Lung (tissue), 12 donors: ENCODE data around the gene PTCSC3. TPM values are rescaled to one million over a fixed set of nuclear protein-coding genes. Genes with fewer than 3 reads are reported as not detected.
A peak's percentile ranks its signal among the peaks of the same experiment; 100 is the strongest.
"Not testable (repeated sequence)": the region's sequence is repeated elsewhere in the genome, so short reads cannot be mapped to it uniquely, and the experiment has no call there.

Experiments
- ATAC-seq: fragments of 200-7000 bp; cut with Tn5 transposase; one replicate; pipeline ENCODE4 v1.9.1; 2020; ENCODE audit warnings: moderate number of reproducible peaks; ENCODE audit not compliant: insufficient read depth, low FRiP score
- DNase-seq, 3 donors: peaks; one replicate each; pipeline ENCODE4 v3.0.0-alpha.2; 2013 to 2017
- H3K27ac ChIP-seq, 2 donors: one replicate each; pipeline ENCODE4 v1.5.1; 2013; ENCODE audit warnings: mild to moderate bottlenecking in 2 of 2, moderate library complexity in 2 of 2, control low read depth in 1 of 2, inconsistent platforms in 1 of 2, low read depth in 1 of 2, low read length in 1 of 2
- H3K27me3 ChIP-seq, 3 donors: one replicate each; pipeline ENCODE4 v1.5.1; 2013; ENCODE audit warnings: low read length in 2 of 3; ENCODE audit not compliant: control insufficient read depth in 3 of 3, insufficient read depth in 3 of 3
- H3K36me3 ChIP-seq, 4 donors: one replicate each; pipeline ENCODE4 v1.5.1; 2013; ENCODE audit warnings: low read length in 4 of 4, mild to moderate bottlenecking in 1 of 4, moderate library complexity in 1 of 4; ENCODE audit not compliant: control insufficient read depth in 4 of 4, insufficient read depth in 4 of 4
- H3K4me1 ChIP-seq, 5 donors: one replicate each; pipeline ENCODE4 v1.5.1; 2013; ENCODE audit warnings: low read length in 5 of 5, mild to moderate bottlenecking in 2 of 5, moderate library complexity in 1 of 5; ENCODE audit not compliant: control insufficient read depth in 5 of 5, insufficient read depth in 5 of 5
- H3K4me3 ChIP-seq: one replicate; pipeline ENCODE4 v1.5.1; 2013; ENCODE audit warnings: mild to moderate bottlenecking, control low read depth, moderate library complexity
- H3K9ac ChIP-seq, 2 donors: one replicate each; pipeline ENCODE4 v1.5.1; 2013; ENCODE audit warnings: low read length in 2 of 2, control low read depth in 1 of 2; ENCODE audit not compliant: insufficient read depth in 1 of 2
- H3K9me3 ChIP-seq, 4 donors: one replicate each; pipeline ENCODE4 v1.5.1; 2013; ENCODE audit warnings: low read length in 3 of 4, mild to moderate bottlenecking in 1 of 4, moderate library complexity in 1 of 4; ENCODE audit not compliant: control insufficient read depth in 4 of 4, insufficient read depth in 3 of 4
- CTCF ChIP-seq: IDR thresholded peaks from 2 replicates; pipeline ENCODE4 v1.5.1; 2012; ENCODE audit warnings: mild to moderate bottlenecking; ENCODE audit errors: control extremely low read depth, extremely low read depth
- WGBS, 2 donors: extraction: QIAGEN DNeasy Blood & Tissue Kit; methylation state at CpG; one replicate each; pipeline ENCODE4 v1.1.7; 2013; 5-methylcytosine and 5-hydroxymethylcytosine counted together
- polyA plus RNA-seq, 2 donors: library from polyadenylated mRNA; stranded (reverse); fragments of 200-250 nt; gene quantifications; one replicate each; pipeline ENCODE4 v1.2.1, GENCODE V29; 2013
- total RNA-seq, 2 donors: library from RNA; depleted of rRNA in 1 of 2; stranded (reverse); fragments of >200 nt in 1 of 2; gene quantifications; one replicate each; pipeline ENCODE4 v1.2.1, GENCODE V29; 2014 to 2021
- donor health status: control.
- donor health status: control.
- donor health status: Bipolar disorder and iron deficiency.
- donor health status: healthy.
- donor health status: DM: yes; HTN: yes; CAD: no.

The PTCSC3 gene
- total and polyA plus RNA-seq, 4 donors, result 0.60 to 2.3 (median 0.82) TPM

GRCh38 chr14:36113341-36113740 is 63.2 kb downstream of the PTCSC3 start:
- Histone ChIP-seq H3K9me3 (no peaks in the 10 kb centered on the region), H3K9ac (no peak overlapping the region), H3K36me3 (no peaks in the 10 kb centered on the region), H3K27me3 (no peaks in the 10 kb centered on the region), H3K4me3 (no peak overlapping the region), H3K27ac (no peak overlapping the region), H3K4me1 (no peaks in the 10 kb centered on the region)
- no peak for DNase-seq
- TF ChIP-seq CTCF, result no peak
- ATAC-seq, result no peak
- WGBS, 2 donors, result 60 to 63% methylated on average over 4 of the region's 4 CpGs

GRCh38 chr14:36111822-36112583 is 64.5 kb downstream of the PTCSC3 start:
- ATAC-seq (no peak), DNase-seq (no peak)
- Histone ChIP-seq H3K9ac (no peak overlapping the region), H3K4me3 (no peak overlapping the region), H3K27me3 (no peaks in the 10 kb centered on the region), H3K9me3 (no peaks in the 10 kb centered on the region), H3K27ac (no peak overlapping the region), H3K4me1 (no peaks in the 10 kb centered on the region), H3K36me3 (no peaks in the 10 kb centered on the region)
- 73 to 87% methylated on average over 3 of the region's 3 CpGs for WGBS, 2 donors
- TF ChIP-seq CTCF, result no peak

- TF ChIP-seq CTCF, result no peak
- ATAC-seq (peak; percentile 77), DNase-seq (peak in 2 of 3 donors; percentile 5 to 51)
- no peaks in the 10 kb centered on the region for H3K4me1 ChIP-seq
- 5 to 6% methylated on average over 1 of the region's 1 CpG for WGBS, 2 donors
- no peak overlapping the region for H3K27ac ChIP-seq
- H3K9me3 ChIP-seq, result no peaks in the 10 kb centered on the region
- H3K36me3 ChIP-seq, result no peaks in the 10 kb centered on the region
- no peaks in the 10 kb centered on the region for H3K27me3 ChIP-seq
- no peak overlapping the region for H3K9ac ChIP-seq
- no peak overlapping the region for H3K4me3 ChIP-seq
Observed at GRCh38 chr14:36105401-36105800, 71.1 kb downstream of the PTCSC3 start.

GRCh38 chr14:36104258-36104657 is 72.3 kb downstream of the PTCSC3 start:
- H3K27ac ChIP-seq, H3K4me1 ChIP-seq, H3K4me3 ChIP-seq, H3K9ac ChIP-seq, DNase-seq, H3K27me3 ChIP-seq, H3K36me3 ChIP-seq, H3K9me3 ChIP-seq, ATAC-seq: not testable (repeated sequence)
- 79 to 83% methylated on average over 7 of the region's 7 CpGs for WGBS, 2 donors
